Tibial artery (tissue), 4 donors: Measurements from ENCODE around the gene PIN4.

Experiments
- DNase-seq, 2 donors: peaks; one replicate each; pipeline ENCODE4 v3.0.0-alpha.2; 2019
- H3K27ac ChIP-seq, 2 donors: fragments of 200-600 bp; sonication (generic) in 1 of 2; 1 replicate in 1 of 2; 2 replicates in 1 of 2; pipeline ENCODE4 v1.5.1; 2018 to 2019; ENCODE audit warnings: mild to moderate bottlenecking in 1 of 2
- H3K27me3 ChIP-seq, 2 donors: fragments of 200-600 bp; sonication (generic) in 1 of 2; one replicate each; pipeline versions ENCODE4 v1.5.1 to v1.6.0; 2016 to 2019
- H3K36me3 ChIP-seq, 3 donors: fragments of 200-600 bp; sonication (generic) in 2 of 3; one replicate each; pipeline ENCODE4 v1.5.1; 2016 to 2019; ENCODE audit warnings: mild to moderate bottlenecking in 2 of 3
- H3K4me1 ChIP-seq, 4 donors: fragments of 200-600 bp; sonication (generic) in 2 of 4; 1 replicate in 3 of 4; 2 replicates in 1 of 4; pipeline ENCODE4 v1.5.1; 2016 to 2019
- H3K4me3 ChIP-seq, 2 donors: fragments of 200-600 bp; sonication (generic) in 1 of 2; 1 replicate in 1 of 2; 2 replicates in 1 of 2; pipeline ENCODE4 v1.5.1; 2018 to 2019; ENCODE audit warnings: mild to moderate bottlenecking in 2 of 2
- H3K9me3 ChIP-seq, 3 donors: fragments of 200-600 bp; sonication (generic) in 1 of 3; one replicate each; pipeline ENCODE4 v1.5.1; 2016 to 2019
- CTCF ChIP-seq, 2 experiments: fragments of 200-600 bp in 1 of 2; fragments of 450-650 bp in 1 of 2; IDR thresholded peaks; one replicate each; pipeline ENCODE4 v1.5.1; 2017 to 2019; ENCODE audit warnings: antibody characterized with exemption in 2 of 2, mild to moderate bottlenecking in 1 of 2, moderate library complexity in 1 of 2
- intact Hi-C: fragments of 100-400 bp; cut with DNase I; formaldehyde crosslinking; loops from one replicate; pipeline ENCODE4 v1.15.0; 2023; ENCODE audit warnings: low total_unique reads

The PIN4 gene

GRCh38 chrX:72243472-72243871 lies 61.9 kb downstream of the PIN4 start:
- Histone ChIP-seq H3K4me1 (peaks cover 0 to 3% (median 1%) of the 10 kb centered on the region in 4 donors), H3K9me3 (no peaks in the 10 kb centered on the region), H3K27ac (no peak overlapping the region), H3K27me3 (no peaks in the 10 kb centered on the region), H3K36me3 (no peaks in the 10 kb centered on the region), H3K4me3 (no peak overlapping the region)
- TF ChIP-seq CTCF (IDR thresholded peaks at IDR 0.05): no peak
- no peak for DNase-seq
- intact Hi-C loops: no loop called here

- intact Hi-C loops: no loop called here
- Histone ChIP-seq H3K36me3 (no peaks in the 10 kb centered on the region), H3K4me1 (no peaks in the 10 kb centered on the region), H3K27me3 (no peaks in the 10 kb centered on the region), H3K9me3 (no peaks in the 10 kb centered on the region), H3K27ac (no peak overlapping the region), H3K4me3 (no peak overlapping the region)
- DNase-seq: peak in 1 of 2 donors; percentile 24
- TF ChIP-seq CTCF (IDR thresholded peaks at IDR 0.05): peak in 1 of 2 experiments; percentile 36
Measured at GRCh38 chrX:72245461-72246089, 64.0 kb downstream of the PIN4 start.

GRCh38 chrX:72247206-72247942 lies 65.8 kb downstream of the PIN4 start:
- no peak overlapping the region for H3K27ac ChIP-seq
- H3K36me3 ChIP-seq: no peaks in the 10 kb centered on the region
- H3K4me3 ChIP-seq: no peak overlapping the region
- no peak for TF ChIP-seq CTCF (IDR thresholded peaks at IDR 0.05)
- no peaks in the 10 kb centered on the region for H3K4me1 ChIP-seq
- no peaks in the 10 kb centered on the region for H3K27me3 ChIP-seq
- intact Hi-C loops: no loop called here
- H3K9me3 ChIP-seq: no peaks in the 10 kb centered on the region
- DNase-seq: no peak
